Karpas-422 (cell line): ENCODE results near the gene HSPA1L. TPM values are rescaled to one million over a fixed set of nuclear protein-coding genes. Genes with fewer than 3 reads are reported as not detected.

Experiments used
- DNase-seq: peaks from one replicate; pipeline ENCODE4 v3.0.0-alpha.2; 2015
- H2AFZ ChIP-seq: fragments of 200-600 bp; sonication (generic); 2 replicates; pipeline ENCODE4 v1.6.1; 2014; ENCODE audit warnings: antibody characterized with exemption, low read length, mixed read lengths
- H3K27ac ChIP-seq: fragments of 200-600 bp; sonication (generic); 2 replicates; pipeline ENCODE4 v1.5.1; 2014; ENCODE audit warnings: mild to moderate bottlenecking, low read length, moderate library complexity
- H3K27me3 ChIP-seq: fragments of 200-600 bp; sonication (generic); 2 replicates; pipeline ENCODE4 v1.6.1; 2014; ENCODE audit warnings: low read length, mixed read lengths
- H3K36me3 ChIP-seq: fragments of 200-600 bp; sonication (generic); 2 replicates; pipeline ENCODE4 v1.6.1; 2014; ENCODE audit warnings: low read length, mixed read lengths; ENCODE audit not compliant: insufficient read depth
- H3K4me1 ChIP-seq: fragments of 200-600 bp; sonication (generic); 2 replicates; pipeline ENCODE4 v1.6.1; 2014; ENCODE audit warnings: mild to moderate bottlenecking, low read length, mixed read lengths
- H3K4me2 ChIP-seq: fragments of 200-600 bp; sonication (generic); 2 replicates; pipeline ENCODE4 v1.6.1; 2014; ENCODE audit warnings: low read length, low read depth, mild to moderate bottlenecking; ENCODE audit not compliant: poor library complexity, severe bottlenecking
- H3K4me3 ChIP-seq: fragments of 200-600 bp; sonication (generic); 2 replicates; pipeline ENCODE4 v1.5.1; 2014; ENCODE audit warnings: mild to moderate bottlenecking, antibody characterized with exemption, low read length, mixed read lengths
- H3K79me2 ChIP-seq: fragments of 200-600 bp; sonication (generic); 2 replicates; pipeline ENCODE4 v1.6.1; 2014; ENCODE audit warnings: mild to moderate bottlenecking, low read length, mixed read lengths
- H3K9ac ChIP-seq: fragments of 200-600 bp; sonication (generic); 2 replicates; pipeline ENCODE4 v1.6.0; 2014; ENCODE audit warnings: low read length
- H3K9me2 ChIP-seq: fragments of 200-600 bp; sonication (generic), shearing (Covaris generic); replicated peaks from 2 replicates; pipeline ENCODE4 v1.6.0; 2014; ENCODE audit warnings: mild to moderate bottlenecking, low read length, moderate library complexity; ENCODE audit not compliant: insufficient read depth
- H3K9me3 ChIP-seq: fragments of 300-700, 200-600 bp; sonication (generic); 2 replicates; pipeline ENCODE4 v1.6.1; 2014; ENCODE audit warnings: low read length, mixed read lengths
- H4K20me1 ChIP-seq: fragments of 200-600 bp; sonication (generic); 2 replicates; pipeline ENCODE4 v1.6.1; 2014; ENCODE audit warnings: mild to moderate bottlenecking, antibody characterized with exemption, low read length, low read depth; ENCODE audit not compliant: insufficient read depth
- small RNA-seq: library from RNA; depleted of rRNA; stranded (forward); fragments of <200 nt; gene quantifications from one replicate; pipeline ENCODE3, GENCODE V24; 2014
- total RNA-seq: library from RNA; depleted of rRNA; stranded (reverse); fragments of >200 nt; shearing (Covaris generic); gene quantifications from 2 replicates; pipeline ENCODE4 v1.2.3, GENCODE V29; 2014; ENCODE audit warnings: low replicate concordance; rRNA removed

HSPA1L gene
- total RNA-seq, 1 experiment from 2014 or later: not detected

- Histone ChIP-seq H3K27me3 (no peaks in the 10 kb centered on the region), H3K27ac (no peak overlapping the region), H3K9ac (no peak overlapping the region), H3K36me3 (0 out of 2 replicates have a peak, but pooled peaks cover 7% of the 10 kb centered on the region), H2AFZ (no peak overlapping the region), H3K4me1 (no peaks in the 10 kb centered on the region), H3K79me2 (no peaks in the 10 kb centered on the region), H3K4me3 (no peak overlapping the region), H3K4me2 (no peak overlapping the region), H3K9me3 (no peaks in the 10 kb centered on the region), H3K9me2 (no peaks in the 10 kb centered on the region), H4K20me1 (no peaks in the 10 kb centered on the region)
- no peak for DNase-seq
Observed at GRCh38 chr6:31764198-31764597, 50.9 kb downstream of the HSPA1L start.

- H3K4me2 ChIP-seq: no peak overlapping the region
Observed at GRCh38 chr6:31763619-31763940, 51.5 kb downstream of the HSPA1L start.

GRCh38 chr6:31762878-31763618, 52.0 kb downstream of the HSPA1L start:
- DNase-seq: no peak
- Histone ChIP-seq H3K4me1 (no peaks in the 10 kb centered on the region), H3K9ac (no peak overlapping the region), H4K20me1 (no peaks in the 10 kb centered on the region), H3K4me3 (no peak overlapping the region), H3K36me3 (0 out of 2 replicates have a peak, but pooled peaks cover 7% of the 10 kb centered on the region), H2AFZ (no peak overlapping the region), H3K27ac (no peak overlapping the region), H3K4me2 (no peak overlapping the region), H3K27me3 (no peaks in the 10 kb centered on the region), H3K9me3 (no peaks in the 10 kb centered on the region), H3K79me2 (no peaks in the 10 kb centered on the region), H3K9me2 (no peaks in the 10 kb centered on the region)

More at GRCh38 chr6:31763619-31763940, 51.5 kb downstream of the HSPA1L start:
- no peaks in the 10 kb centered on the region for H3K4me1 ChIP-seq
- H3K79me2 ChIP-seq: no peaks in the 10 kb centered on the region
- H3K27me3 ChIP-seq: no peaks in the 10 kb centered on the region
- no peak overlapping the region for H3K4me3 ChIP-seq
- H3K9ac ChIP-seq: no peak overlapping the region
- no peaks in the 10 kb centered on the region for H3K9me2 ChIP-seq
- 0 out of 2 replicates have a peak, but pooled peaks cover 7% of the 10 kb centered on the region for H3K36me3 ChIP-seq
- no peak overlapping the region for H2AFZ ChIP-seq
- H3K9me3 ChIP-seq: no peaks in the 10 kb centered on the region
- no peak overlapping the region for H3K27ac ChIP-seq
- H4K20me1 ChIP-seq: no peaks in the 10 kb centered on the region
- no peak for DNase-seq

GRCh38 chr6:31762356-31762755, 52.7 kb downstream of the HSPA1L start, which contains the start of gene SAPCD1:
Gene SAPCD1 (plus strand): TSS chr6:31762656. CDS start chr6:31763055, 399 bp downstream.
- H3K79me2 ChIP-seq: no peaks in the 10 kb centered on the region
- no peak within 1 kb of the TSS for H3K27ac ChIP-seq
- no peak within 1 kb of the TSS for H3K4me2 ChIP-seq
- H4K20me1 ChIP-seq: no peaks in the 10 kb centered on the region
- H3K9me3 ChIP-seq: no peaks in the 10 kb centered on the region
- H3K27me3 ChIP-seq: no peaks in the 10 kb centered on the region
- H3K36me3 ChIP-seq: 0 out of 2 replicates have a peak, but pooled peaks cover 7% of the 10 kb centered on the region
- no peak within 1 kb of the TSS for H2AFZ ChIP-seq
- no peaks in the 10 kb centered on the region for H3K9me2 ChIP-seq
- H3K4me1 ChIP-seq: no peaks in the 10 kb centered on the region
- DNase-seq: no peak
- H3K4me3 ChIP-seq: no peak within 1 kb of the TSS
- H3K9ac ChIP-seq: no peak within 1 kb of the TSS

GRCh38 chr6:31761343-31761742, 53.7 kb downstream of the HSPA1L start:
- Histone ChIP-seq H4K20me1 (no peaks in the 10 kb centered on the region), H3K9ac (no peak overlapping the region), H3K4me2 (no peak overlapping the region), H3K27ac (no peak overlapping the region), H3K79me2 (no peaks in the 10 kb centered on the region), H3K9me3 (no peaks in the 10 kb centered on the region), H3K36me3 (0 out of 2 replicates have a peak, but pooled peaks cover 7% of the 10 kb centered on the region), H3K4me3 (no peak overlapping the region), H3K4me1 (no peaks in the 10 kb centered on the region), H3K9me2 (no peaks in the 10 kb centered on the region), H2AFZ (no peak overlapping the region), H3K27me3 (no peaks in the 10 kb centered on the region)
- DNase-seq: no peak

GRCh38 chr6:31760790-31761189, 54.3 kb downstream of the HSPA1L start:
- Histone ChIP-seq H3K36me3 (0 out of 2 replicates have a peak, but pooled peaks cover 7% of the 10 kb centered on the region), H3K4me3 (no peak overlapping the region), H3K9ac (no peak overlapping the region), H3K27ac (no peak overlapping the region), H3K9me2 (no peaks in the 10 kb centered on the region), H3K4me1 (no peaks in the 10 kb centered on the region), H3K9me3 (no peaks in the 10 kb centered on the region), H4K20me1 (no peaks in the 10 kb centered on the region), H3K79me2 (no peaks in the 10 kb centered on the region), H3K4me2 (no peak overlapping the region), H2AFZ (no peak overlapping the region), H3K27me3 (no peaks in the 10 kb centered on the region)
- DNase-seq: no peak

Small RNA genes lying within 50 kb of the gene (small RNA-seq; reads per million reads assigned to genes)
- gene MSH5-SAPCD1 (not detected), gene RF00019 (not detected), gene SAPCD1 (not detected), gene SNORD48 (649 reads per million, percentile 100 among the genes with 10 or more reads in this experiment), gene SNORD52 (not detected)

Other genes starting within 250 kb of the HSPA1L start
- gene LTA, start 243.0 kb downstream of the HSPA1L start, total RNA-seq: 71.1 and 128 TPM in 2 replicates
- 223 and 233 TPM in 2 replicates for gene TNF, start 239.7 kb downstream of the HSPA1L start, total RNA-seq
- 74.1 and 241 TPM in 2 replicates for gene LTB, start 232.9 kb downstream of the HSPA1L start, total RNA-seq
- 5.1 and 6.6 TPM in 2 replicates for gene LST1, start 229.0 kb downstream of the HSPA1L start, total RNA-seq
- not detected in 2 replicates for gene NCR3, start 222.3 kb downstream of the HSPA1L start, total RNA-seq
- 0.76 TPM in 1 of 2 replicates, not detected in the other for gene AIF1, start 200.0 kb downstream of the HSPA1L start, total RNA-seq
- gene PRRC2A, start 194.6 kb downstream of the HSPA1L start, total RNA-seq: 123 and 147 TPM in 2 replicates
- 145 and 229 TPM in 2 replicates for gene BAG6, start 162.6 kb downstream of the HSPA1L start, total RNA-seq
- gene APOM, start 159.4 kb downstream of the HSPA1L start, total RNA-seq: 6.7 and 7.6 TPM in 2 replicates
- 13.8 and 35.6 TPM in 2 replicates for gene C6orf47, start 154.5 kb downstream of the HSPA1L start, total RNA-seq
- gene GPANK1, start 150.3 kb downstream of the HSPA1L start, total RNA-seq: 18.6 and 26.2 TPM in 2 replicates
- 178 and 212 TPM in 2 replicates for gene CSNK2B, start 149.2 kb downstream of the HSPA1L start, total RNA-seq
- gene LY6G5B, start 145.3 kb downstream of the HSPA1L start, total RNA-seq: 3.4 and 7.3 TPM in 2 replicates
- 0.51 TPM in 1 of 2 replicates, not detected in the other for gene LY6G5C, start 134.2 kb downstream of the HSPA1L start, total RNA-seq
- 55.6 and 92.1 TPM in 2 replicates for gene ABHD16A, start 112.0 kb downstream of the HSPA1L start, total RNA-seq
- gene LY6G6F, start 108.4 kb downstream of the HSPA1L start, total RNA-seq: not detected in 2 replicates
- not detected in 2 replicates for gene LY6G6D, start 99.9 kb downstream of the HSPA1L start, total RNA-seq
- not detected in 2 replicates for gene LY6G6C, start 93.5 kb downstream of the HSPA1L start, total RNA-seq
- not detected in 2 replicates for gene MPIG6B, start 91.9 kb downstream of the HSPA1L start, total RNA-seq
- gene DDAH2, start 86.0 kb downstream of the HSPA1L start, total RNA-seq: 13.3 and 24.0 TPM in 2 replicates
- gene CLIC1, start 78.8 kb downstream of the HSPA1L start, total RNA-seq: 385 and 405 TPM in 2 replicates
- 30.5 and 58.4 TPM in 2 replicates for gene MSH5, start 75.3 kb downstream of the HSPA1L start, total RNA-seq
- 1.8 and 14.0 TPM in 2 replicates for gene SAPCD1, start 52.6 kb downstream of the HSPA1L start, total RNA-seq
- gene VWA7, start 38.0 kb downstream of the HSPA1L start, total RNA-seq: 0.29 and 0.34 TPM in 2 replicates
- 38.0 and 43.0 TPM in 2 replicates for gene VARS1, start 19.5 kb downstream of the HSPA1L start, total RNA-seq
- 44.9 and 57.4 TPM in 2 replicates for gene LSM2, start 8.3 kb downstream of the HSPA1L start, total RNA-seq
- 0.32 TPM in 1 of 2 replicates, not detected in the other for gene HSPA1A, start 260 bp upstream of the HSPA1L start, total RNA-seq
- gene HSPA1B, start 12.5 kb upstream of the HSPA1L start, total RNA-seq: 78.6 and 143 TPM in 2 replicates
- 23.7 and 38.7 TPM in 2 replicates for gene NEU1, start 47.5 kb upstream of the HSPA1L start, total RNA-seq
- not detected in 2 replicates for gene SLC44A4, start 63.7 kb upstream of the HSPA1L start, total RNA-seq
- gene EHMT2, start 82.4 kb upstream of the HSPA1L start, total RNA-seq: 40.0 and 79.0 TPM in 2 replicates
- 13.3 and 26.3 TPM in 2 replicates for gene ZBTB12, start 86.8 kb upstream of the HSPA1L start, total RNA-seq
- gene C2, start 112.4 kb upstream of the HSPA1L start, total RNA-seq: not detected in 2 replicates
- 0.22 TPM in 1 of 2 replicates, not detected in the other for gene CFB, start 130.8 kb upstream of the HSPA1L start, total RNA-seq
- gene NELFE, start 143.7 kb upstream of the HSPA1L start, total RNA-seq: 56.3 and 146 TPM in 2 replicates
- 43.7 and 60.0 TPM in 2 replicates for gene SKIC2, start 143.9 kb upstream of the HSPA1L start, total RNA-seq
- gene DXO, start 156.9 kb upstream of the HSPA1L start, total RNA-seq: 20.8 and 25.0 TPM in 2 replicates
- 2.9 and 3.8 TPM in 2 replicates for gene C4A, start 166.8 kb upstream of the HSPA1L start, total RNA-seq
- 1.9 and 6.6 TPM in 2 replicates for gene C4B, start 199.5 kb upstream of the HSPA1L start, total RNA-seq
- gene CYP21A2, start 223.1 kb upstream of the HSPA1L start, total RNA-seq: not detected in 2 replicates